CD4-positive, alpha-beta T cell (primary cell): ENCODE measurements around the gene MBOAT1. TPM values are rescaled to one million over a fixed set of nuclear protein-coding genes. Genes with fewer than 3 reads are reported as not detected.

Source experiments
- ATAC-seq: fragments of 200-7000 bp; cut with Tn5 transposase; one replicate; pipeline ENCODE4 v1.10.0; 2022; ENCODE audit warnings: mild to moderate bottlenecking; ENCODE audit not compliant: poor library complexity
- CTCF ChIA-PET: fragments of 350-600 bp; sonication (Branson Sonifier 250); formaldehyde crosslinking; loops from one replicate; lab custom pipeline; 2021; ENCODE audit warnings: antibody characterized with exemption, inconsistent platforms; lab: Charles Lee
- POLR2A ChIA-PET: fragments of 350-600 bp; sonication (Branson Sonifier 250); formaldehyde crosslinking; loops from one replicate; lab custom pipeline; 2021; ENCODE audit warnings: antibody characterized with exemption, inconsistent platforms; lab: Charles Lee
- DNase-seq, 14 experiments: peaks; one replicate each; pipeline ENCODE4 v3.0.0-alpha.2; 2013 to 2020; ENCODE audit warnings: mixed read lengths in 2 of 14
- H3K27ac ChIP-seq, 2 donors: one replicate each; pipeline versions ENCODE4 v1.5.1 to v1.7.0; 2013; ENCODE audit warnings: low read length in 2 of 2, low read depth in 1 of 2, mild to moderate bottlenecking in 1 of 2
- H3K27me3 ChIP-seq, 2 experiments: 1 replicate in 1 of 2; 2 replicates in 1 of 2; pipeline versions ENCODE4 v1.6.1 to v1.7.0; 2013; ENCODE audit warnings: low read length in 2 of 2, control low read depth in 1 of 2, mild to moderate bottlenecking in 1 of 2, moderate library complexity in 1 of 2; ENCODE audit not compliant: insufficient read depth in 2 of 2, control insufficient read depth in 1 of 2
- H3K36me3 ChIP-seq: one replicate; pipeline ENCODE4 v1.6.1; 2013; ENCODE audit warnings: low read length, control low read depth; ENCODE audit not compliant: insufficient read depth
- H3K4me1 ChIP-seq: one replicate; pipeline ENCODE4 v1.6.1; 2013; ENCODE audit warnings: low read length, control low read depth; ENCODE audit not compliant: insufficient read depth
- H3K4me3 ChIP-seq: one replicate; pipeline ENCODE4 v1.5.1; 2013; ENCODE audit warnings: mild to moderate bottlenecking, low read length, moderate library complexity
- H3K9me3 ChIP-seq, 2 experiments: 1 replicate in 1 of 2; 2 replicates in 1 of 2; pipeline versions ENCODE4 v1.6.1 to v1.7.0; 2013; ENCODE audit warnings: low read length in 2 of 2, mild to moderate bottlenecking in 2 of 2, control low read depth in 1 of 2, moderate library complexity in 1 of 2; ENCODE audit not compliant: control insufficient read depth in 1 of 2, insufficient read depth in 1 of 2
- H3K27ac Mint-ChIP-seq: one replicate; pipeline ENCODE4 v1.8.0; 2020; ENCODE audit warnings: mixed read lengths
- H3K27me3 Mint-ChIP-seq: one replicate; pipeline ENCODE4 v1.8.0; 2021; ENCODE audit warnings: mixed read lengths
- H3K36me3 Mint-ChIP-seq: one replicate; pipeline ENCODE4 v1.8.0; 2021; ENCODE audit warnings: low read depth, mixed read lengths
- H3K4me1 Mint-ChIP-seq: one replicate; pipeline ENCODE4 v1.8.0; 2021; ENCODE audit warnings: low read depth, mixed read lengths
- H3K4me3 Mint-ChIP-seq: one replicate; pipeline ENCODE4 v1.8.0; 2020; ENCODE audit warnings: mild to moderate bottlenecking, mixed read lengths
- H3K9me3 Mint-ChIP-seq: one replicate; pipeline ENCODE4 v1.8.0; 2020; ENCODE audit warnings: mixed read lengths
- intact Hi-C, 2 experiments: fragments of 100-400 bp; cut with DNase I in 1 of 2; cut with micrococcal nuclease in 1 of 2; formaldehyde crosslinking; loops; one replicate each; pipeline versions ENCODE4 v1.15.1 to v1.9.0; 2023 to 2025; cut with DNase I, micrococcal nuclease
- total RNA-seq, 174 experiments: library from RNA in 2 of 174; stranded (reverse) in 2 of 174; gene quantifications; one replicate each; pipeline ENCODE4 v1.2.3 and lab custom pipeline; 2021 to 2026
- TF ChIP-seq, protein P1 (sequence below): fragments of 200-600 bp; IDR thresholded peaks from one replicate; pipeline ENCODE4 v1.8.0; 2022; ENCODE audit warnings: antibody characterized with exemption, mild to moderate bottlenecking

The MBOAT1 gene
- total RNA-seq, 2 experiments from 2014 or later = 17.2 to 18.5 TPM

DNA sequence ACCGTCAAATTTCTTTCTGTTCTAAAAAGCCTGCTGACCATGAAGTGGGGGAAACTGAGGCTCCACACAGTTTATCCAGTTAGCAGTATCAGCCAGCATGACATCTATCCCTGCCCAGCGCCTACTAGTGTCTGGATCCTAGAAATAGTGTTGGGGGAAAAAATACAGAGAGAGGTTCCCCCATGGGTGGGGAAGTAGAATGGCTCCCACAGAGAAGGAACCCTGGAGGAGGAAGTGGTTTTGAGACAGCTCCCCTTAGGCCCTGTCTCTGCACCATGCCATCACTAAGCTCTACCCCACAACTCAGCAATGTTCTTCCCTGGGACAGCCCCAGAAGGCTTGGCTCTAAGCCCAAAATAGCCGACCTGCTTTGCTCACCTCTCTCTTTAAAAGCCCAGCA, 153.4 kb downstream of the MBOAT1 start:
- POLR2A ChIA-PET = no interaction called here
- Histone ChIP-seq H3K36me3 (no peaks in the 10 kb centered on the region), H3K27me3 (no peaks in the 10 kb centered on the region), H3K27ac (no peak overlapping the region), H3K9me3 (no peaks in the 10 kb centered on the region), H3K4me3 (no peak overlapping the region), H3K4me1 (no peaks in the 10 kb centered on the region)
- H3K27me3 Mint-ChIP-seq = no peaks in the 10 kb centered on the region
- H3K4me3 Mint-ChIP-seq = no peak overlapping the region
- ATAC-seq = no peak
- H3K4me1 Mint-ChIP-seq = no peaks in the 10 kb centered on the region
- CTCF ChIA-PET = no interaction called here
- H3K9me3 Mint-ChIP-seq = no peaks in the 10 kb centered on the region
- H3K27ac Mint-ChIP-seq = no peak overlapping the region
- intact Hi-C loops = loop anchor here in 1 of 2 experiments (5.0 kb wide), 1 partner anchor 1462 kb away; no protein-coding TSS in a partner anchor
- no peaks in the 10 kb centered on the region for H3K36me3 Mint-ChIP-seq
- no peak for DNase-seq
- TF ChIP-seq, protein P1, sequence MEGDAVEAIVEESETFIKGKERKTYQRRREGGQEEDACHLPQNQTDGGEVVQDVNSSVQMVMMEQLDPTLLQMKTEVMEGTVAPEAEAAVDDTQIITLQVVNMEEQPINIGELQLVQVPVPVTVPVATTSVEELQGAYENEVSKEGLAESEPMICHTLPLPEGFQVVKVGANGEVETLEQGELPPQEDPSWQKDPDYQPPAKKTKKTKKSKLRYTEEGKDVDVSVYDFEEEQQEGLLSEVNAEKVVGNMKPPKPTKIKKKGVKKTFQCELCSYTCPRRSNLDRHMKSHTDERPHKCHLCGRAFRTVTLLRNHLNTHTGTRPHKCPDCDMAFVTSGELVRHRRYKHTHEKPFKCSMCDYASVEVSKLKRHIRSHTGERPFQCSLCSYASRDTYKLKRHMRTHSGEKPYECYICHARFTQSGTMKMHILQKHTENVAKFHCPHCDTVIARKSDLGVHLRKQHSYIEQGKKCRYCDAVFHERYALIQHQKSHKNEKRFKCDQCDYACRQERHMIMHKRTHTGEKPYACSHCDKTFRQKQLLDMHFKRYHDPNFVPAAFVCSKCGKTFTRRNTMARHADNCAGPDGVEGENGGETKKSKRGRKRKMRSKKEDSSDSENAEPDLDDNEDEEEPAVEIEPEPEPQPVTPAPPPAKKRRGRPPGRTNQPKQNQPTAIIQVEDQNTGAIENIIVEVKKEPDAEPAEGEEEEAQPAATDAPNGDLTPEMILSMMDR = no peak

DNA sequence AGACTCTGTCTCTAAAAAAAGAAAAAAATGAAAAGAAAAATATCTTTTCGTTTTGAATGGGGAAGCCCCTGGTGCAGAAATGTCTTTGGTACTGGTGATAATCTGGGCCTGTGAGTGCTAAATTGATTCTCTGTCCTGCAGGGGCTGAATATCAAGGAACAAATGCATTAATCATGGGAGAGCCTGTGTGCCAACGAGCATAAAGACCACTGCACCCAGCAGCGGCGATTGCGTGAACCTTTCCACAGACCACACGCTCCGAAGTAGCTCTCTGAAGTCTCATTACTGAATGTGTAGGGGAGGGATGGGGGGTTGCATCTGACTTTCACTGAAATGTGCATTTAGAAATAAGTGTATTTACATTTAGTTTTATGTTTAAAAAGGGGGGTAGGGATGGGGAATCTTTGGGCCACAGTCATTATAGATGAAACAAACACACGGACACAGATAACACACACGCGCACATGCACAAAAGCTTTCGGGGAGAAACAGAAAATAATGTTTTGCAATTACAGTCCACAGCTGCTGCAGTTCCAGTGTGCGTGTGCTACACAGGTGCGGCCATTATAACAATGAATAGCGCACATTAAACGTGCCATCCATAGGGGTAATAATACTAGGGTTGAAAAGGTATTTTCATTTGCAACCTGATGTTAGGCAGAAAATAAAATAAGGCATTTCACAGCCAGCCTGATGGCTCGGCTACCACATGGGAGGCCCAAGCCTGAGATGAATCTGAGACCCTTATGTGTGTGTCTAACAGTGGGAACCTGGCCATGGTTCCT, 154.0 kb downstream of the MBOAT1 start:
- Histone ChIP-seq H3K4me3 (no peak overlapping the region), H3K36me3 (no peaks in the 10 kb centered on the region), H3K27me3 (no peaks in the 10 kb centered on the region), H3K4me1 (no peaks in the 10 kb centered on the region), H3K9me3 (no peaks in the 10 kb centered on the region), H3K27ac (no peak overlapping the region)
- no peak for ATAC-seq
- Mint-ChIP-seq H3K36me3 (no peaks in the 10 kb centered on the region), H3K4me3 (no peak overlapping the region), H3K27me3 (no peaks in the 10 kb centered on the region), H3K9me3 (no peaks in the 10 kb centered on the region), H3K27ac (no peak overlapping the region), H3K4me1 (no peaks in the 10 kb centered on the region)
- POLR2A ChIA-PET = no interaction called here
- CTCF ChIA-PET = no interaction called here
- TF ChIP-seq, protein P1 = no peak
- intact Hi-C loops = loop anchor here in 1 of 2 experiments (5.0 kb wide), 1 partner anchor 1461 kb away; no protein-coding TSS in a partner anchor
- DNase-seq = no peak

DNA sequence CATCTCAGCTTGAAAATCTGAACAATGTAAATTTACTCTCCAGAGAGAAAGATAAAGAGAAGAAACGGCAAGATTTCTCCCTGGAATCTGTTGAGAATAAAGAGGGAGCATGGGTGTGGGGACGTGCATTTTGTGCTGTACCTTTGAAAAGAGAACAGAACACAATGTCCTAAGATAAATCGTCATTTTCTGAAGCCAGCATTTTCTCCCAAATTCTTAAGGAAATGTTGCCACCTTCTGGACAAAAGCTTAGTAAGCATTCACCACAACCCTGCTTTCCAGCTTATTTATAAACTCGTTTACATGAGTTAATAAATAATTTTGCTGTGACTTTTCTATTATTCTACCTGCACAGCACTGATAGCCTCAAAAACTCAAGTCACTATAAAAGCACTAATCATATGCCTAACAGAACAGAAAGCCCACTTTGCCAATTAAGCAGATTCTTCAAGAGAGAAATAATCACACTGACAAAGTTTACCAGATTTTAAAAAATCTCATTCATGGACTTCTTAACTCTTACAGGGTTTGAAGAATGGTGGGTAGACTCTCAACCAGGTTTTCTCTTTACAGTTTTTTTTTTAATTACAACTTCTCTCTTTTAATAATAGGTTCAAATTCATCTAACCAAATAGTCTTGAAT, 155.8 kb downstream of the MBOAT1 start:
- ChIA-PET CTCF (no interaction called here), POLR2A (no interaction called here)
- Histone ChIP-seq H3K4me1 (no peaks in the 10 kb centered on the region), H3K36me3 (no peaks in the 10 kb centered on the region), H3K27ac (no peak overlapping the region), H3K4me3 (no peak overlapping the region), H3K27me3 (no peaks in the 10 kb centered on the region), H3K9me3 (no peaks in the 10 kb centered on the region)
- Mint-ChIP-seq H3K27ac (no peak overlapping the region), H3K9me3 (no peaks in the 10 kb centered on the region), H3K4me1 (no peaks in the 10 kb centered on the region), H3K4me3 (no peak overlapping the region), H3K27me3 (no peaks in the 10 kb centered on the region), H3K36me3 (no peaks in the 10 kb centered on the region)
- DNase-seq (peak in 1 of 14 experiments; percentile 6), ATAC-seq (no peak)
- intact Hi-C loops = loop anchor here in 1 of 2 experiments (5.0 kb wide), 1 partner anchor 1459 kb away; no protein-coding TSS in a partner anchor
- TF ChIP-seq, protein P1 = no peak
